ENCODE measurements around the gene TRMT112.

- TF ChIP-seq, protein P1, sequence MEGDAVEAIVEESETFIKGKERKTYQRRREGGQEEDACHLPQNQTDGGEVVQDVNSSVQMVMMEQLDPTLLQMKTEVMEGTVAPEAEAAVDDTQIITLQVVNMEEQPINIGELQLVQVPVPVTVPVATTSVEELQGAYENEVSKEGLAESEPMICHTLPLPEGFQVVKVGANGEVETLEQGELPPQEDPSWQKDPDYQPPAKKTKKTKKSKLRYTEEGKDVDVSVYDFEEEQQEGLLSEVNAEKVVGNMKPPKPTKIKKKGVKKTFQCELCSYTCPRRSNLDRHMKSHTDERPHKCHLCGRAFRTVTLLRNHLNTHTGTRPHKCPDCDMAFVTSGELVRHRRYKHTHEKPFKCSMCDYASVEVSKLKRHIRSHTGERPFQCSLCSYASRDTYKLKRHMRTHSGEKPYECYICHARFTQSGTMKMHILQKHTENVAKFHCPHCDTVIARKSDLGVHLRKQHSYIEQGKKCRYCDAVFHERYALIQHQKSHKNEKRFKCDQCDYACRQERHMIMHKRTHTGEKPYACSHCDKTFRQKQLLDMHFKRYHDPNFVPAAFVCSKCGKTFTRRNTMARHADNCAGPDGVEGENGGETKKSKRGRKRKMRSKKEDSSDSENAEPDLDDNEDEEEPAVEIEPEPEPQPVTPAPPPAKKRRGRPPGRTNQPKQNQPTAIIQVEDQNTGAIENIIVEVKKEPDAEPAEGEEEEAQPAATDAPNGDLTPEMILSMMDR (IDR thresholded peaks at IDR 0.05): peak; percentile 13 to 34 (median 26)
- no peak for TF ChIP-seq POLR2A (IDR thresholded peaks at IDR 0.05; ENCODE audit: low read depth)
- TF ChIP-seq POLR2AphosphoS5 (IDR thresholded peaks at IDR 0.05): no peak
- TF ChIP-seq EP300 (IDR thresholded peaks at IDR 0.05): no peak
Observed at GRCh38 chr11:64331569-64332371, 14.4 kb upstream of the TRMT112 start.

Measured in esophagus muscularis mucosa (tissue), 4 donors.